ENCODE data around the gene STK39. TPM values are rescaled to one million over a fixed set of nuclear protein-coding genes. Genes with fewer than 3 reads are reported as not detected.

The STK39 gene
- total and polyA plus RNA-seq, 2 of the 4 experiments (the other 2 are of a cell fraction): 11.8 to 16.4 TPM

DNA sequence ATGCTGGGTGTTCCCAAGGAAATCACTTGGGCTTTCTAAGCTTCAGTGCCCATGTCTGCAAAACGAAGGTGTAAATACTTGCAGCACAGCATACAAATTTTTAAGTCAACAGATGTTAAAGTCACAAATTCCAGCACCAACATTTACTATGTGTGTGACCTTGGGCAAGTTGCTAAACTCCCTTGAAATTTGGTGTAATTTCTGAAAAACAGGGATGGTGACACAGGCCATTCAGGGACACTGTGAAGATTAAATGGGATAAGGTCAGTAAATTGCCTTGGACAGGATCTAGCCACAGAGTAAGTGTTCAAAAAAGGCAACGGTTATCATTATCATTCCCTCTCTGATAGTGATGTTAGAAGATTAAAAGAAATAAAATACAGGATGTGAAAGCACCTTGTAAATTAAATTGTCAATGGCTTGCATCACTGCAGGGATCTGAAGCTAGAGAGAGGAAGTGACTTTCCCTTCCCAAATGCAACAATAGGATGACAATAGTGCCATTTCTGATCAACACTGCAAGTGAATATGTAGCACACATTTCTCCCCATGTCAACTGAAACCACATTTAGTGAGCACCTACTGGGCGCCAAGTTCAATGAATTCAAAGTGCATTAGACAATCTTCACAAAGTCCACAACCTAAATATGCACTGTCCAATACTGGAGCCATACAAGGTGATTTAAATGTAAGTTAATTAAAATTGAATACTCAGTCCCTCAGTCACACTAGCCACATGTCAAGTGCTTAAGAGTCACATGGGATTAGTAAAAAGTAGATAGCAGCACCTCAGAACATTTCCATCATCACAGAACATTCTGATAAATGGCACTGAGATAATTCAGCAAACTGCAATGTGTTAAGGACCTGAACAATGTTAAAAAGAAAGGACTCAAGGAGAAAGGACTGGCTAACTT, 81.2 kb downstream of the STK39 start:
- no peak for DNase-seq
- Histone ChIP-seq H3K9me3 (ENCODE audit: control insufficient read depth, insufficient read depth, low read length) (no peaks in the 10 kb centered on the region), H3K14ac (replicated peaks; ENCODE audit: low read depth, low read length) (no peak overlapping the region; the same call in 1 of the 2 replicates), H2BK5ac (ENCODE audit: low read depth, low read length, poor library complexity, severe bottlenecking) (no peak overlapping the region), H2AK9ac (replicated peaks; ENCODE audit: low read depth, low read length, poor library complexity) (no peak overlapping the region), H4K91ac (ENCODE audit: insufficient read depth, low read depth, low read length) (no peak overlapping the region), H4K5ac (ENCODE audit: low read depth, low read length) (no peak overlapping the region), H3K27ac (ENCODE audit: insufficient read depth, low read length) (no peak overlapping the region), H3K4me1 (ENCODE audit: control insufficient read depth, insufficient read depth, low read length) (peaks cover 15% of the 10 kb centered on the region), H4K20me1 (ENCODE audit: insufficient read depth, low read length) (peaks cover 11% of the 10 kb centered on the region), H3K9me1 (ENCODE audit: insufficient read depth, low read length) (peaks cover 19% of the 10 kb centered on the region), H3K36me3 (ENCODE audit: control insufficient read depth, insufficient read depth, low read length) (0 out of 2 replicates have a peak, but pooled peaks cover 2% of the 10 kb centered on the region), H3K18ac (ENCODE audit: low read depth, low read length) (no peak overlapping the region; the same call in 1 of the 2 replicates), H4K8ac (ENCODE audit: low read depth in 2 of 2, low read length in 2 of 2) (no peak overlapping the region), H3K4me3 (ENCODE audit: insufficient read depth, low read depth, low read length) (no peak overlapping the region), H2BK15ac (ENCODE audit: low read depth, low read length) (no peak overlapping the region), H3K79me1 (ENCODE audit: low read depth in 1 of 2, low read length in 2 of 2) (peaks cover 40 to 60% of the 10 kb centered on the region in 2 experiments), H2AK5ac (ENCODE audit: low read depth, low read length) (no peak overlapping the region), H3K27me3 (ENCODE audit: control insufficient read depth, insufficient read depth, low read length) (no peaks in the 10 kb centered on the region), H3K4ac (ENCODE audit: low read depth, low read length) (no peak overlapping the region), H2BK20ac (ENCODE audit: low read depth, low read length) (no peak overlapping the region), H2AFZ (replicated peaks; ENCODE audit: low read length, poor library complexity) (no peak overlapping the region), H3K23ac (ENCODE audit: low read depth, low read length) (no peak overlapping the region; the same call in 1 of the 2 replicates), H2BK120ac (ENCODE audit: low read depth, low read length) (no peak overlapping the region), H3K9ac (ENCODE audit: low read depth, low read length) (no peak overlapping the region), H3K4me2 (ENCODE audit: low read depth, low read length) (no peak overlapping the region), H3K56ac (ENCODE audit: extremely low read depth, insufficient read depth, low read length) (no peak overlapping the region)
- no TSS peak for BruUV-seq (replicated peaks)
- TF ChIP-seq MAFK (IDR thresholded peaks at IDR 0.05; ENCODE audit: low read depth, low read length): no peak
- no peak for TF ChIP-seq BHLHE40 (IDR thresholded peaks at IDR 0.05; ENCODE audit: low read depth, low read length)
- TF ChIP-seq SMC3 (IDR thresholded peaks at IDR 0.05; ENCODE audit: low read depth, low read length): no peak
- no peak for TF ChIP-seq CTCF (conservative IDR thresholded peaks at IDR 0.05; ENCODE audit: low read depth, low read length)
- no peak for TF ChIP-seq USF2 (IDR thresholded peaks at IDR 0.05; ENCODE audit: low read depth, low read length)
- no peak for TF ChIP-seq MAZ (IDR thresholded peaks at IDR 0.05; ENCODE audit: borderline replicate concordance, low read depth, low read length)
- TF ChIP-seq FOS (IDR thresholded peaks at IDR 0.05; ENCODE audit: low read depth, low read length): no peak
- no peak for TF ChIP-seq RFX5 (IDR thresholded peaks at IDR 0.05; ENCODE audit: low read depth, low read length)
- TF ChIP-seq RAD21 (IDR thresholded peaks at IDR 0.05; ENCODE audit: low read length): no peak
- no peak for TF ChIP-seq MXI1 (IDR thresholded peaks at IDR 0.05; ENCODE audit: borderline replicate concordance, low read depth, low read length)
- no peak for TF ChIP-seq CHD1 (IDR thresholded peaks at IDR 0.05; ENCODE audit: low read depth, low read length)
- no peak for ATAC-seq (ENCODE audit: low read depth)
- WGBS, 2 experiments (ENCODE audit: extremely low coverage in 2 of 2, insufficient read length in 1 of 2): 100% methylated on average over 1 of the region's 3 CpGs; no CpG with 5 or more reads in 1 of the 2 experiments
- in situ Hi-C loops (cut with MboI; ENCODE audit: low sequenced_read_pairs): no loop called here
- intact Hi-C loops (cut with micrococcal nuclease): no loop called here
- dilution Hi-C loops (cut with HindIII; ENCODE audit: low sequenced_read_pairs, unreplicated experiment): no loop called here
- CTCF ChIA-PET: interaction anchor here (0.7 kb wide), 1 partner anchor 9 kb away, joined by 3 read pairs; no protein-coding TSS in a partner anchor
- POLR2A ChIA-PET (ENCODE audit: unreplicated experiment): no interaction called here
